Epithelial cell of esophagus (primary cell): Measurements from ENCODE around the gene HAAO.

Source experiments
- DNase-seq: peaks from one replicate; pipeline ENCODE4 v3.0.0; 2010; ENCODE audit warnings: low read depth
- H3K4me3 ChIP-seq: 2 replicates; pipeline ENCODE4 v1.5.1; 2011; ENCODE audit warnings: mild to moderate bottlenecking, low read length, control low read depth
- TF ChIP-seq, protein P1 (sequence below): IDR thresholded peaks from 2 replicates; pipeline ENCODE4 v1.5.1; 2011; ENCODE audit warnings: low read depth, mild to moderate bottlenecking, low read length, control low read depth, inconsistent platforms; ENCODE audit not compliant: insufficient read depth; ENCODE audit errors: missing control alignments

Gene HAAO

DNA sequence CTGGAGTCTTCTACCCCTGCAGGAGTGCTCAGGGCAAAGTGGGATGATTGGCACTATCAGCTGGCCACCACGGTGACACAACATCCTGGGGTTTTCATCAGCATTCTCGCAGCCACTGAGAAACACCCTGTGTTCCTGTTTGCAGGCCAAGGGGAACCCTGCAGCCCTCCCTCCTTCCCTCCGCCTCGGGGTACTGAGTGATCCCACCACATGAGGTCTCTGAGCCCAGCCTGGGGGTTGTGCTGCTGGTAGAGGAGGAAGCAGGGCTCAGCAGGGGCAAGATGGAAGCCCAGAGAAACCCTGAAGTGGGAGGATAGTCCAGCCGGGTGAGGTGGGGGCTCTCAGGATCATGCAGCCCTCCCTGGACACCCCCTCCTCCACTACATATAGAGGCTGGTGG, 28.3 kb downstream of the HAAO start, which contains the start of gene OXER1:
OXER1 (minus strand) TSS at position 40 of the 400 bp plus-strand sequence. CDS start 73 bp downstream, outside the sequence.
- TF ChIP-seq, protein P1, sequence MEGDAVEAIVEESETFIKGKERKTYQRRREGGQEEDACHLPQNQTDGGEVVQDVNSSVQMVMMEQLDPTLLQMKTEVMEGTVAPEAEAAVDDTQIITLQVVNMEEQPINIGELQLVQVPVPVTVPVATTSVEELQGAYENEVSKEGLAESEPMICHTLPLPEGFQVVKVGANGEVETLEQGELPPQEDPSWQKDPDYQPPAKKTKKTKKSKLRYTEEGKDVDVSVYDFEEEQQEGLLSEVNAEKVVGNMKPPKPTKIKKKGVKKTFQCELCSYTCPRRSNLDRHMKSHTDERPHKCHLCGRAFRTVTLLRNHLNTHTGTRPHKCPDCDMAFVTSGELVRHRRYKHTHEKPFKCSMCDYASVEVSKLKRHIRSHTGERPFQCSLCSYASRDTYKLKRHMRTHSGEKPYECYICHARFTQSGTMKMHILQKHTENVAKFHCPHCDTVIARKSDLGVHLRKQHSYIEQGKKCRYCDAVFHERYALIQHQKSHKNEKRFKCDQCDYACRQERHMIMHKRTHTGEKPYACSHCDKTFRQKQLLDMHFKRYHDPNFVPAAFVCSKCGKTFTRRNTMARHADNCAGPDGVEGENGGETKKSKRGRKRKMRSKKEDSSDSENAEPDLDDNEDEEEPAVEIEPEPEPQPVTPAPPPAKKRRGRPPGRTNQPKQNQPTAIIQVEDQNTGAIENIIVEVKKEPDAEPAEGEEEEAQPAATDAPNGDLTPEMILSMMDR: no peak
- no peak for DNase-seq
- no peak within 1 kb of the TSS for H3K4me3 ChIP-seq

DNA sequence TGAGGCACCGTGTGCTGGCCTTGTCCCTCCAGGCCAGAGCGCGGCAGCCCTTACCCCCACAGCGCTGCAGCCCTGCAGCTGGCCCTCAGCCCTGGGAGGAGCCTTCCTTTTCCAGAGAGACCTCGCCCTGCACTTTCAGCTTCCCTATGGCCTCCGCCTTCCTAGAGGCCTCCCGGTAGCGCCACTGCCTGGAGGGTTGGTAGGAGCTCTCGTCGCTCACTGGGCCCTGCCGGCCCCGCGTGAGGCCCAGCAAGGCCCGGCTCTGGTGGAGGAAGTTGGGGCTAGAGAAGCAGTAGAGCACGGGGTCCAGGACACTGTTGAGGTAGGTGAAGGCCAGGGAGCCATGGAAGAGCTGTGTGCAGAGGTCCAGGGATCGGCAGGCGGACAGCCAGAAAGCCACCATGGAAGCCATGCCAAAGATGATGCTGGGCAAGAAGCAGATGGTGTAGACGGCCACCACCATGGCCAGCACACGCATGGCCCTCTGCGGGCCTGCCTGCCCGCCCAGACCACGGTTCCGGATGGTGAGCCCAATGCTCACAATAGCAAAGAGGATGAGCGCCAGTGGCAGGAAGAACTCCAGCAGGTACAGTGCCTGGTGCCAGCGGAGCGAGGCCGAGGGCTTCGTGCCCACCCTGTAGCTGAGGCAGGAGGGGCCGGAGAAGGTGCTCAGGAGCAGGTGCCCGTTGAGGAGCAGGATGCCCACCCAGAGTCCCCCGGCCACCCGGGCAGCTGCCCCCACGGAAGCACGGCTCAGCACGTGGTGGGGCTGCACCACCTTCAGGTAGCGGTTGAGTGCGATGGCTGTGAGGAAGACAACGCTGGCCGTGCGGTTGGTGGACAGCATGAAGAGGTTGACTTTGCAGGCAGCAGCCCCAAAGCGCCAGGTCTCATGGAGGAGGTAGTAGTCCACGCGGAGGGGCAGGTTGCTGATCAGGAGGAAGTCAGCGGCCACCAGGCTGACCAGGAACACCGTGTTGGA, 29.3 kb downstream of the HAAO start:
- H3K4me3 ChIP-seq: no peak overlapping the region
- TF ChIP-seq, protein P1: no peak
- DNase-seq: no peak

DNA sequence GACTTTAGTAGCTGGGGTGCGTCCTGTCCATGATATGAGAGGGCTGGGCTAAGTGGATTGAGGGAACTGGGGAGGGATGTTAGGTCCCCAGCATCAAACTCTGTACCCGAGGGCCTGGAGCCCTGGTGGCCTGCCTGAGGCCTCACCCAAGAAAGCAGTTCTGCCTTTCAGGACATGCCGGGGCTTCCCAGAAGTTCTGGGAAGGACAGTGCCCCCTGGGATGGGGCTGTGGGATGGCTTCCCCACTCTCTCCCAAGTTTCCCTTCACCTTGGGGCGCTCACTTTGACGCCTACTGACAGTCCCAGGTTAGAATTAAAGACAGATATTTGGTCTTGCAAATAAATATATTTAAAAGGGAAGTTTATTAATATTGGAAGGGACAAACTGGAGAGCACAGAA, 30.2 kb downstream of the HAAO start:
- TF ChIP-seq, protein P1: no peak
- no peak overlapping the region for H3K4me3 ChIP-seq
- DNase-seq: no peak

DNA sequence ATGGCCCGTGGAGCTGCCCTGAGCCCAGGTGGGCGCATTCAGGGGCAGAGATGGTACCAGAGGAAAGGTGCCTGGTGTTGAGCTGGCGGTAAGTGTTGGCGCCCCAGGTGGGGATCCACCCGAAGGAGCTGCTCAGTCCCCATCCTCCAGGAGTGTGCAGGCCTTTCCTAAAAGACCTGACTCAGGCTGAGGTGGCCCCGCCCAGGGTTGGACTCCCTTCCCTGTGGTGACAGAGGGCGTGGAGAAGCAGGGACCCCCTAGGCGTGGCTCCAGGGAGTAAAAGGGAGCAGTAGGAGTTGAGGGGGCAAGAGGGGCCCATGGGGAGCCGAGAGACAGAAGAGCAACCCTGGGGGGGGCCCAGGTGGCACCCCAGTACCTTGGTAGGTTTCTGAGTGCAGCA, 30.8 kb downstream of the HAAO start:
- DNase-seq: no peak
- TF ChIP-seq, protein P1: no peak
- H3K4me3 ChIP-seq: no peak overlapping the region

DNA sequence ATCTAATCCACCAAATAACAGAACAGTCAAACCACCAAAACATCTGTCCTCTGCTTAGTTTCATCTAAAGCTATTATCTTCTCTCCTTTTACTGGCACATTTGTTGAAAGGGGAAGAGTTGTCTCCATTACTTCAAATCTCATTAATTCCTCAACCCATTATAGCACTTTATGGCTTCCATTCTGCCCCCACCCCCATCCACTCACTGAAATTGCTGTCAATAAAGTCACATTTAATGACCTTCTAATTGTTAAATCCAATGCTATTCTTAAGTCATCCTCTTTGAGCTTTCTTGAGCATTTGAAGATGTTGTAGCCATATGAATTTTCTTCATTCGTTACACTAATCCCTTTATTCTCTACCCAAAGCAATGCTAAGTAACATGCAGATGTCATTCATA, 33.6 kb downstream of the HAAO start:
- H3K4me3 ChIP-seq: no peak overlapping the region
- TF ChIP-seq, protein P1: no peak
- no peak for DNase-seq

DNA sequence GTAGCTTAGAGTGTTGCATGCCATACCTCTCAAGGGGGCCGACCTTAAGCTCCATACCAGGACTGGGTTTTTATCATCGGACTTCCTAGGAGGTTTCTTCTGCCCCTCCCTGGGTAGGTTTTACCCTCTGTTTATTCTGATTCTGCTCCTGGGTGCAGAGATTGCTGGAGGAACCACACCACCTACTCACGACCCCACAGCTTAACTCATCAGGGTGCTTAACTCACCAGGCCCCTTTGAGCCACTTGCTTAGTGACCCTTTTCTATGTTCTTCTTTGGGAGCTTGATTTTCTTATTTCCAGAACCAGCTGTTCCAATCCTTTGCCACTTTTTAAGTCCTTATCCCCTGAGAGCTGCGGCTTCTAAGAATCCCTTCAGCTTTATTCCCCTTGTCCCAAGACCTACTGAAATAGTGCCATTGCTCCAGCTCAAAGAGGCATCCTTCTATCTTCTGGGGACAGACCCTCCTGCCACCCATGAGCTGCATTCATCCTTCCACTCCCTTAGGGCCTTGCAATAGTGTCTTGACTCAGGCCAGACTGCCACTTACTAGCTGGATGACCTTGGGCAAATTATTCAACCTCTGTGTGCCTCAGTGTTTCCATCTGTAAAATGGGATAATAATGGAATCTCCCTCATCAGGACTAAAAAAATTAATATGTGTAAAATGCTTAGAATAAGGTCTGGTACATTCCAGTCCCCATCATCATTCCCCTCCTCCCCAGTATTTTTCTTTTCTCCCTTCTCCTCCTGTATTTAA, 34.2 kb downstream of the HAAO start:
- no peak for DNase-seq
- TF ChIP-seq, protein P1: no peak
- no peak overlapping the region for H3K4me3 ChIP-seq
